ENCODE data around the gene EZR.

Gene EZR

DNA sequence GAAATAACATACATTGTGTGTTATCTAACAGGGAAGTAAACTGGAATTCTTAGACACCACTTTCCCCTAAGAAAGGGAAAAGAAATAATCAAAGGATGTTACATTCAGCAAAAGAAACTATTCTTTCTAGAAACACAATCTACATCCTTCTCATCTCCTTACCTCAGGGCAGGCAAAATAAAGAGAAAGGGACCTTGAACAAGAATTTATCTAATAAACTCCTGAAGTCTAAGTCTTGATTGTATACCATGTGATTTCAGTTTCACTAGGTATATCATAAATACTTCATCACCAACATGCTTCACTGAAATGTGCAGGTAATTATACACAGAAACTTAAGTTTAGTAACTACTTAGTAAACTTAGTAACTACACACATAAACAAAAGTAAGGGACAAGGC lies 15.0 kb downstream of the EZR start (continued):
- TF ChIP-seq, protein P1, sequence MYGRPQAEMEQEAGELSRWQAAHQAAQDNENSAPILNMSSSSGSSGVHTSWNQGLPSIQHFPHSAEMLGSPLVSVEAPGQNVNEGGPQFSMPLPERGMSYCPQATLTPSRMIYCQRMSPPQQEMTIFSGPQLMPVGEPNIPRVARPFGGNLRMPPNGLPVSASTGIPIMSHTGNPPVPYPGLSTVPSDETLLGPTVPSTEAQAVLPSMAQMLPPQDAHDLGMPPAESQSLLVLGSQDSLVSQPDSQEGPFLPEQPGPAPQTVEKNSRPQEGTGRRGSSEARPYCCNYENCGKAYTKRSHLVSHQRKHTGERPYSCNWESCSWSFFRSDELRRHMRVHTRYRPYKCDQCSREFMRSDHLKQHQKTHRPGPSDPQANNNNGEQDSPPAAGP (tag by site-specific recombination; IDR thresholded peaks at IDR 0.05), result no peak
- peak; percentile 71 for TF ChIP-seq PRDM1 (tag by site-specific recombination; IDR thresholded peaks at IDR 0.05)
- peak; percentile 36; the same call in 1 of the 2 replicates for TF ChIP-seq SP7 (tag by site-specific recombination; IDR thresholded peaks at IDR 0.05)
- no peak for TF ChIP-seq REPIN1 (tag by site-specific recombination; IDR thresholded peaks at IDR 0.05; ENCODE audit: low read depth)
- TF ChIP-seq ZNF549 (tag by site-specific recombination; IDR thresholded peaks at IDR 0.05), result no peak
- TF ChIP-seq, protein P2, sequence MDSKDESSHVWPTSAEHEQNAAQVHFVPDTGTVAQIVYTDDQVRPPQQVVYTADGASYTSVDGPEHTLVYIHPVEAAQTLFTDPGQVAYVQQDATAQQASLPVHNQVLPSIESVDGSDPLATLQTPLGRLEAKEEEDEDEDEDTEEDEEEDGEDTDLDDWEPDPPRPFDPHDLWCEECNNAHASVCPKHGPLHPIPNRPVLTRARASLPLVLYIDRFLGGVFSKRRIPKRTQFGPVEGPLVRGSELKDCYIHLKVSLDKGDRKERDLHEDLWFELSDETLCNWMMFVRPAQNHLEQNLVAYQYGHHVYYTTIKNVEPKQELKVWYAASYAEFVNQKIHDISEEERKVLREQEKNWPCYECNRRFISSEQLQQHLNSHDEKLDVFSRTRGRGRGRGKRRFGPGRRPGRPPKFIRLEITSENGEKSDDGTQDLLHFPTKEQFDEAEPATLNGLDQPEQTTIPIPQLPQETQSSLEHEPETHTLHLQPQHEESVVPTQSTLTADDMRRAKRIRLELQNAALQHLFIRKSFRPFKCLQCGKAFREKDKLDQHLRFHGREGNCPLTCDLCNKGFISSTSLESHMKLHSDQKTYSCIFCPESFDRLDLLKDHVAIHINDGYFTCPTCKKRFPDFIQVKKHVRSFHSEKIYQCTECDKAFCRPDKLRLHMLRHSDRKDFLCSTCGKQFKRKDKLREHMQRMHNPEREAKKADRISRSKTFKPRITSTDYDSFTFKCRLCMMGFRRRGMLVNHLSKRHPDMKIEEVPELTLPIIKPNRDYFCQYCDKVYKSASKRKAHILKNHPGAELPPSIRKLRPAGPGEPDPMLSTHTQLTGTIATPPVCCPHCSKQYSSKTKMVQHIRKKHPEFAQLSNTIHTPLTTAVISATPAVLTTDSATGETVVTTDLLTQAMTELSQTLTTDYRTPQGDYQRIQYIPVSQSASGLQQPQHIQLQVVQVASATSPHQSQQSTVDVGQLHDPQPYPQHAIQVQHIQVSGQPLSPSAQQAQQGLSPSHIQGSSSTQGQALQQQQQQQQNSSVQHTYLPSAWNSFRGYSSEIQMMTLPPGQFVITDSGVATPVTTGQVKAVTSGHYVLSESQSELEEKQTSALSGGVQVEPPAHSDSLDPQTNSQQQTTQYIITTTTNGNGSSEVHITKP (tag by site-specific recombination; IDR thresholded peaks at IDR 0.05), result no peak
- no peak for TF ChIP-seq ZNF10 (tag by site-specific recombination; IDR thresholded peaks at IDR 0.05)
- TF ChIP-seq ZNF174 (tag by site-specific recombination; IDR thresholded peaks at IDR 0.05), result no peak

DNA sequence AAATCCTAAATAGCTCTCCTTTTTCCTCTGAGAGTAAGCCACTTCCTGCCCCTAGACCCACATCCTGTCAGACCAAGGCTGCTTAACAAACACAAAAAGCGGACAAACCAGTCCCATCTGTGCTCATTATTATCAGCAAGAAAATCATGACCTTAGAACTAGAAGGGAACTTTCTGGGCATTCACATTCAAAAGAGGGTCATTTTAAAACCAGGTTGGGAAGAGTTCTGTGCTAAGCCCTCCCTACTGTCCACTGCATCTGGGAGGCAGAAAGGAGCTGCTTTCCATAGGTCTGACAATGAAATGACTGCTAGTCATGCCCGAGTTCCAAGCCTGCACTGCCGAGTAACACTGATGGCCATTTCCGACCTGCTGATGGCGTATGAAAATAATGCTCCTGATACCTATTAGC lies 15.4 kb downstream of the EZR start:
- CTCF ChIA-PET, result interaction anchor here (0.6 to 1.6 kb wide), 5 partner anchors 10 to 169 kb away, joined by 3 to 8 read pairs (median 3); no protein-coding TSS in a partner anchor
- Histone ChIP-seq H3K36me3 (ENCODE audit: control insufficient read depth in 2 of 2, insufficient read depth in 1 of 2, low read length in 2 of 2) (peaks cover 0 to 14% of the 10 kb centered on the region in 2 experiments; a peak in 2 of 3 replicates), H3K4me1 (ENCODE audit: control insufficient read depth, insufficient read depth, low read length) (peaks cover 17% of the 10 kb centered on the region), H3K27ac (ENCODE audit: extremely low read depth, low read depth, low read length) (no peak overlapping the region), H3K4me3 (ENCODE audit: low read depth, low read length) (no peak overlapping the region), H3K9me3 (ENCODE audit: control insufficient read depth, insufficient read depth, low read depth, low read length) (no peaks in the 10 kb centered on the region)
- POLR2A ChIA-PET, result interaction anchor here (1.2 kb wide), 1 partner anchor 9 kb away, joined by 3 read pairs; no protein-coding TSS in a partner anchor
- TF ChIP-seq YY1 (tag by site-specific recombination; IDR thresholded peaks at IDR 0.05) (no peak), ZNF600 (tag by site-specific recombination; IDR thresholded peaks at IDR 0.05) (no peak), ZEB2 (tag by site-specific recombination; IDR thresholded peaks at IDR 0.05) (no peak), ZNF341 (tag by site-specific recombination; IDR thresholded peaks at IDR 0.05; ENCODE audit: low read depth) (no peak), ZNF221 (tag by site-specific recombination; IDR thresholded peaks at IDR 0.05; ENCODE audit: borderline replicate concordance) (no peak)
- TF ChIP-seq, protein P3, sequence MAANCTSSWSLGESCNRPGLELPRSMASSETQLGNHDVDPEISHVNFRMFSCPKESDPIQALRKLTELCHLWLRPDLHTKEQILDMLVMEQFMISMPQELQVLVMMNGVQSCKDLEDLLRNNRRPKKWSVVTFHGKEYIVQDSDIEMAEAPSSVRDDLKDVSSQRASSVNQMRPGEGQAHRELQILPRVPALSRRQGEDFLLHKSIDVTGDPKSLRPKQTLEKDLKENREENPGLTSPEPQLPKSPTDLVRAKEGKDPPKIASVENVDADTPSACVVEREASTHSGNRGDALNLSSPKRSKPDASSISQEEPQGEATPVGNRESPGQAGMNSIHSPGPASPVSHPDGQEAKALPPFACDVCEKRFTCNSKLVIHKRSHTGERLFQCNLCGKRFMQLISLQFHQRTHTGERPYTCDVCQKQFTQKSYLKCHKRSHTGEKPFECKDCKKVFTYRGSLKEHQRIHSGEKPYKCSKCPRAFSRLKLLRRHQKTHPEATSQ (tag by site-specific recombination; IDR thresholded peaks at IDR 0.05), result no peak

DNA sequence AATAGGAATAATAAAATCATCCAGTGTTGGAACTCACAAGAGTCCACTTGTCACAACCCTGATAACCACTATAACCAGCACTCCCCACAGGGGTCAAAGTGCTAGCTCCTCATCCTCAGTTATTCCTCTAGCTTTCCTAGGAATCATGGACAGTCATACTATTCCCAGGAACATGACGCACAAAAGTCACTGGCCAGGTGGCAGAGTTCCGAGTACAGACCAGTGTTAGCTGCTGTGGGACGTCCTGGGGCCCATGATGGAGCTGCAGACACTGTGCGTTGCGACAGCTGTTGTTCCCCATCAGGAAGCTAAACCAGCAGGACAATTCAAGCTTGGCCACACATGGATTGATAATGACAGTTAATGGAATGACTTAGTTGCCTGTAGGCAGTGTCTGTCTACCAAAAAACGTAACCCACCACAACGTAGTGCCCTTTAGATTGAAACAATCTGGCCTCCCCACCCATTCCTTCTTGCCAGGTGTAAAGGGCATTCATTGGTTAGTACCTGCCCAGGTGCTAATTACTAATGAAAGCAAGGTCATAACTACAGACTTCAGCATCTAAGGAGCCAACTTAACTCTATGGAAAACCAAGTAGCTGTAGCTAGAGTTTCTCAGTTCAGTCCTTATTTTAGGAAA lies 17.4 kb downstream of the EZR start:
- Histone ChIP-seq H3K4me1 (ENCODE audit: control insufficient read depth, insufficient read depth, low read length) (peaks cover 34% of the 10 kb centered on the region), H3K9me3 (ENCODE audit: control insufficient read depth, insufficient read depth, low read depth, low read length) (no peaks in the 10 kb centered on the region), H3K4me3 (ENCODE audit: low read depth, low read length) (no peak overlapping the region), H3K36me3 (ENCODE audit: control insufficient read depth in 2 of 2, insufficient read depth in 1 of 2, low read length in 2 of 2) (no peaks in the 10 kb centered on the region; a peak in 1 of 3 replicates), H3K27ac (ENCODE audit: extremely low read depth, low read depth, low read length) (no peak overlapping the region)
- ChIA-PET POLR2A (interaction anchor here (1.2 kb wide), 2 partner anchors 9 to 17 kb away, joined by 3 to 4 read pairs; partner anchors contain the start of gene EZR), CTCF (interaction anchor here (0.6 to 1.2 kb wide), 2 partner anchors 18 to 98 kb away, joined by 3 to 4 read pairs; no protein-coding TSS in a partner anchor)
- no peak for TF ChIP-seq ZNF654 (tag by site-specific recombination; IDR thresholded peaks at IDR 0.05; ENCODE audit: low read depth)
- TF ChIP-seq ZIC2 (tag by site-specific recombination; IDR thresholded peaks at IDR 0.05), result peak; percentile 58
- TF ChIP-seq ZBTB1 (tag by site-specific recombination; IDR thresholded peaks at IDR 0.05), result no peak
- TF ChIP-seq IKZF3 (tag by site-specific recombination; IDR thresholded peaks at IDR 0.05), result 0 out of 2 replicates have a peak, but pooled peaks have one; percentile 7
- TF ChIP-seq ZNF324 (tag by site-specific recombination; IDR thresholded peaks at IDR 0.05), result no peak
- peak; percentile 76 for TF ChIP-seq ZNF600 (tag by site-specific recombination; IDR thresholded peaks at IDR 0.05)
- TF ChIP-seq ZFHX2 (tag by site-specific recombination; conservative IDR thresholded peaks at IDR 0.05), result no peak
- TF ChIP-seq, protein P4, sequence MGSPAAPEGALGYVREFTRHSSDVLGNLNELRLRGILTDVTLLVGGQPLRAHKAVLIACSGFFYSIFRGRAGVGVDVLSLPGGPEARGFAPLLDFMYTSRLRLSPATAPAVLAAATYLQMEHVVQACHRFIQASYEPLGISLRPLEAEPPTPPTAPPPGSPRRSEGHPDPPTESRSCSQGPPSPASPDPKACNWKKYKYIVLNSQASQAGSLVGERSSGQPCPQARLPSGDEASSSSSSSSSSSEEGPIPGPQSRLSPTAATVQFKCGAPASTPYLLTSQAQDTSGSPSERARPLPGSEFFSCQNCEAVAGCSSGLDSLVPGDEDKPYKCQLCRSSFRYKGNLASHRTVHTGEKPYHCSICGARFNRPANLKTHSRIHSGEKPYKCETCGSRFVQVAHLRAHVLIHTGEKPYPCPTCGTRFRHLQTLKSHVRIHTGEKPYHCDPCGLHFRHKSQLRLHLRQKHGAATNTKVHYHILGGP (tag by site-specific recombination; IDR thresholded peaks at IDR 0.05), result no peak
- TF ChIP-seq ZSCAN30 (tag by site-specific recombination; IDR thresholded peaks at IDR 0.05), result no peak
- TF ChIP-seq ZNF776 (tag by site-specific recombination; IDR thresholded peaks at IDR 0.05; ENCODE audit: borderline replicate concordance), result no peak
- TF ChIP-seq, protein P5, sequence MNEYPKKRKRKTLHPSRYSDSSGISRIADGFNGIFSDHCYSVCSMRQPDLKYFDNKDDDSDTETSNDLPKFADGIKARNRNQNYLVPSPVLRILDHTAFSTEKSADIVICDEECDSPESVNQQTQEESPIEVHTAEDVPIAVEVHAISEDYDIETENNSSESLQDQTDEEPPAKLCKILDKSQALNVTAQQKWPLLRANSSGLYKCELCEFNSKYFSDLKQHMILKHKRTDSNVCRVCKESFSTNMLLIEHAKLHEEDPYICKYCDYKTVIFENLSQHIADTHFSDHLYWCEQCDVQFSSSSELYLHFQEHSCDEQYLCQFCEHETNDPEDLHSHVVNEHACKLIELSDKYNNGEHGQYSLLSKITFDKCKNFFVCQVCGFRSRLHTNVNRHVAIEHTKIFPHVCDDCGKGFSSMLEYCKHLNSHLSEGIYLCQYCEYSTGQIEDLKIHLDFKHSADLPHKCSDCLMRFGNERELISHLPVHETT (tag by site-specific recombination; IDR thresholded peaks at IDR 0.05), result no peak
- no peak for TF ChIP-seq ZNF561 (tag by site-specific recombination; IDR thresholded peaks at IDR 0.05; ENCODE audit: borderline replicate concordance)

Measured in HEK293 (cell line).